Measurements from ENCODE around the gene ELMOD1. TPM values are rescaled to one million over a fixed set of nuclear protein-coding genes. Genes with fewer than 3 reads are reported as not detected.

Gene ELMOD1
- total RNA-seq, 1 donor from 2014 or later, result 2.3 TPM

DNA sequence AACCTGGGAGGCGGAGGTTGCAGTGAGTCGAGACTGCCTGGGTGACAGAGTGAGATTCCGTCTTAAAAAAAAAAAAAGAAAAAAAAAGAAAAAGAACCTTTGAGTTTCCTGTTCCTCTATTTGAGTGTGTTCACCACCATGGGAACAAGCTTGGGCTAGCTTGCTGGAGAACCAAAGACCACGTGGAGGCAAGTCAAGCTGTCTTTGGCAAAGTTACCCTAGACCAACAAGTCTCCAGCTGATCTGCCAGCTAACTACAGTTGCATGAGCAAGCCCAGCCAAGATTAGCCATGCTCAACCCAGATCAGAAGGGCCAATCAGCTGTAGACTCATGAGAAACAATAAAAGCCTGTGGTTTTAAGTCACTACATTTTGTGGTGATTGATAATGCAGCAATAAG, 91.2 kb downstream of the ELMOD1 start:
- intact Hi-C loops (cut with micrococcal nuclease), result no loop called here
- Histone ChIP-seq H3K27me3 (ENCODE audit: low read depth) (peaks cover 10% of the 10 kb centered on the region), H3K4me3 (no peak overlapping the region), H3K27ac (replicated peaks) (no peak overlapping the region), H3K36me3 (no peaks in the 10 kb centered on the region), H3K4me1 (no peaks in the 10 kb centered on the region), H3K9me3 (replicated peaks) (no peaks in the 10 kb centered on the region)
- TF ChIP-seq CTCF (IDR thresholded peaks at IDR 0.05; ENCODE audit: borderline replicate concordance), result no peak
- no peak for DNase-seq

DNA sequence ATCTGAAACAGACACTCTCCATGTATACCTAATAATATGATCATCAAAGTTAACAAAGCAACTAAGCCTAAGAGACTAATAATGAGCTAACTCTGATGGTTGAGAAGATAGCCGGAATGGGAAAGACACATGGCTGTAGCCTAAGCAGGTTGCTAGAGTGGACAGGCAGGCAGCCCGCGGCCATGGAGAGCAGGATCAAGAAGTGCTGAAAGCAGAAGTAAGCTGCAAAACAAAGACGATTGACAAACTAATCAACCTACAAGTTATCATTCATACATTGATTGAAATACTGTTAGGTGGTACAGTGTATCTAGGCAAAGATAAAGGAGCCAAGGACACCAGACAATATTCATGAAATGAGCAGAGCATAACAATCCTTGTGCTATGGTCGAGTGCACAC, 91.6 kb downstream of the ELMOD1 start:
- no peak for TF ChIP-seq CTCF (IDR thresholded peaks at IDR 0.05; ENCODE audit: borderline replicate concordance)
- no peaks in the 10 kb centered on the region for H3K36me3 ChIP-seq
- H3K27ac ChIP-seq (replicated peaks), result no peak overlapping the region
- peaks cover 10% of the 10 kb centered on the region for H3K27me3 ChIP-seq (ENCODE audit: low read depth)
- no peaks in the 10 kb centered on the region for H3K9me3 ChIP-seq (replicated peaks)
- no peak overlapping the region for H3K4me3 ChIP-seq
- intact Hi-C loops (cut with micrococcal nuclease), result no loop called here
- DNase-seq, result no peak
- no peaks in the 10 kb centered on the region for H3K4me1 ChIP-seq

DNA sequence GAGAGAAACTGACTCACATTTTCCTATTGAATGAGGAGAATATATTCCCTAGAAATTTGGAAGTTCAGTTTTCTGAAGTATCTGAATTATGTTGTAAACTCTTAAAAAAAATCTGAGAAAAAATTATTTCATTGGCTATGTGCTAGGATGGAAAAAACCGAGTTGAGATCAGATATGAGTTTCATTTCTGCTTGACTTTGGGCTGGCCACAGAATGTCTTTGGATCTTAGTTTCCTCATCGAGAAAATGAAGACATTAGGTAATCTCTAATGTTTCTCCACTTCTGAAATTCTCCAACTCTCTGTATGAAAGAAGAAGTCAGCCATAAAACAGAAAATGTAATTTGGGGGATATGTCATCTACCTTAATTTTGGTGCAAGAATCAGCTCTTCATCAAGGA, 92.1 kb downstream of the ELMOD1 start:
- H3K4me3 ChIP-seq, result no peak overlapping the region
- no peaks in the 10 kb centered on the region for H3K36me3 ChIP-seq
- no peak for DNase-seq
- no peak for TF ChIP-seq CTCF (IDR thresholded peaks at IDR 0.05; ENCODE audit: borderline replicate concordance)
- intact Hi-C loops (cut with micrococcal nuclease), result no loop called here
- peaks cover 10% of the 10 kb centered on the region for H3K27me3 ChIP-seq (ENCODE audit: low read depth)
- H3K9me3 ChIP-seq (replicated peaks), result no peaks in the 10 kb centered on the region
- no peaks in the 10 kb centered on the region for H3K4me1 ChIP-seq
- H3K27ac ChIP-seq (replicated peaks), result no peak overlapping the region

DNA sequence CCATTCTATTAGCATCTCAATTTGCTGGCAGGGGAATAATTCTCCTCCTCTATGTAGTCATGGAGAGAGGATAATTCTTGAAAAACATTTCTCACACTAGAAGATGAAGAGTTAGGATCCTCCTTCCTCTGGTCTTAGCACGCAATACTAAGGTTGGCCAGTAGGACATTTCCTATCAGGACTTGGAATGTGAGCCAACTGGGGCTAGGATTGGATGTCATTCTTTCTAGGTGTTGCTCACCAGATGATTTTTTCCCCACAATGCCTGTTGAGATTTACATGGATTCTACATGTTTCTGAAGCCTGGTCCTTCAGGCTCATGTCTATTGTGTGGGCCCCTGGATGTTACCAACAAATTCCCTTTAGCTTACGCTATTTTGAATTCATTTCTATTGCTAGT, 92.9 kb downstream of the ELMOD1 start:
- no peak overlapping the region for H3K27ac ChIP-seq (replicated peaks)
- no peaks in the 10 kb centered on the region for H3K4me1 ChIP-seq
- peaks cover 10% of the 10 kb centered on the region for H3K27me3 ChIP-seq (ENCODE audit: low read depth)
- no peak overlapping the region for H3K4me3 ChIP-seq
- H3K36me3 ChIP-seq, result no peaks in the 10 kb centered on the region
- no peak for DNase-seq
- intact Hi-C loops (cut with micrococcal nuclease), result no loop called here
- TF ChIP-seq CTCF (IDR thresholded peaks at IDR 0.05; ENCODE audit: borderline replicate concordance), result no peak
- no peaks in the 10 kb centered on the region for H3K9me3 ChIP-seq (replicated peaks)

- Histone ChIP-seq H3K27me3 (ENCODE audit: low read depth) (peaks cover 27% of the 10 kb centered on the region), H3K9me3 (replicated peaks) (no peaks in the 10 kb centered on the region), H3K36me3 (no peaks in the 10 kb centered on the region), H3K4me1 (peaks cover 7% of the 10 kb centered on the region), H3K27ac (replicated peaks) (no peak overlapping the region), H3K4me3 (no peak overlapping the region)
- no peak for DNase-seq
- intact Hi-C loops (cut with micrococcal nuclease), result no loop called here
- no peak for TF ChIP-seq CTCF (IDR thresholded peaks at IDR 0.05; ENCODE audit: borderline replicate concordance)
These were observed 97.5 kb downstream of the ELMOD1 start for GRCh38 chr11:107688322-107688918.
